Ovary (tissue), 3 donors: ENCODE results near the gene ZBTB4.

Experiments used
- CTCF ChIP-seq, 3 donors: fragments of 450-650 bp in 2 of 3; fragments of 200-600 bp in 1 of 3; IDR thresholded peaks; one replicate each; pipeline versions ENCODE4 v1.5.1 to v1.8.0; 2016 to 2022; ENCODE audit warnings: antibody characterized with exemption in 3 of 3, mild to moderate bottlenecking in 1 of 3
- POLR2A ChIP-seq: fragments of 450-650 bp; IDR thresholded peaks from one replicate; pipeline ENCODE4 v1.6.1; 2017; ENCODE audit warnings: antibody characterized with exemption, mild to moderate bottlenecking, moderate library complexity
- donor health status: DM: no; HTN: no; CAD: no.

GRCh38 chr17:7444682-7445618, 34.5 kb downstream of the ZBTB4 start, which contains the start of gene CHRNB1:
- TF ChIP-seq CTCF (IDR thresholded peaks at IDR 0.05) (no peak), POLR2A (no peak)
